Prostate gland (tissue), 2 donors: Measurements from ENCODE around the gene SAXO1. TPM values are rescaled to one million over a fixed set of nuclear protein-coding genes. Genes with fewer than 3 reads are reported as not detected.

ENCODE experiments used
- DNase-seq: peaks from one replicate; pipeline ENCODE4 v3.0.0-alpha.2; 2019; ENCODE audit warnings: low spot score
- H3K27ac ChIP-seq, 2 donors: fragments of 200-600 bp; sonication (generic); 2 replicates each; pipeline ENCODE4 v1.5.1; 2017 to 2019
- H3K27me3 ChIP-seq: fragments of 200-600 bp; sonication (generic); replicated peaks from 2 replicates; pipeline ENCODE4 v1.5.1; 2019; ENCODE audit not compliant: insufficient read depth
- H3K36me3 ChIP-seq, 2 donors: fragments of 200-600 bp; sonication (generic); 1 replicate in 1 of 2; 2 replicates in 1 of 2; pipeline versions ENCODE4 v1.5.1 to v1.8.1; 2017 to 2019
- H3K4me1 ChIP-seq: fragments of 200-600 bp; sonication (generic); replicated peaks from 2 replicates; pipeline ENCODE4 v1.5.1; 2019
- H3K4me3 ChIP-seq, 2 donors: fragments of 200-600 bp; sonication (generic); 2 replicates each; pipeline ENCODE4 v1.5.1; 2017 to 2019
- H3K9me3 ChIP-seq: fragments of 200-600 bp; sonication (generic); 2 replicates; pipeline ENCODE4 v1.5.1; 2017
- CTCF ChIP-seq, 4 experiments: fragments of 200-600 bp in 2 of 4; fragments of 450-650 bp in 2 of 4; sonication (generic) in 2 of 4; IDR thresholded peaks; 1 replicate in 3 of 4; 2 replicates in 1 of 4; pipeline ENCODE4 v1.5.1; 2016 to 2019; ENCODE audit warnings: antibody characterized with exemption in 4 of 4, mild to moderate bottlenecking in 2 of 4, moderate library complexity in 2 of 4
- POLR2A ChIP-seq: fragments of 450-650 bp; IDR thresholded peaks from one replicate; pipeline ENCODE4 v1.6.1; 2016; ENCODE audit warnings: antibody characterized with exemption, mild to moderate bottlenecking
- POLR2AphosphoS5 ChIP-seq: sonication (generic); formaldehyde crosslinking; IDR thresholded peaks from one replicate; pipeline ENCODE4 v1.6.1; 2017; ENCODE audit warnings: antibody characterized with exemption
- WGBS: methylation state at CpG from one replicate; pipeline ENCODE4 v1.1.5; 2018; 5-methylcytosine and 5-hydroxymethylcytosine counted together
- intact Hi-C: fragments of 100-400 bp; cut with DNase I; formaldehyde crosslinking; loops from one replicate; pipeline ENCODE4 v1.14.2; 2022
- total RNA-seq, 2 donors: library from RNA; depleted of rRNA; stranded (reverse); fragments of >200 nt; gene quantifications; one replicate each; pipeline ENCODE4 v1.1.0, GENCODE V29; 2016

SAXO1 gene
- total RNA-seq, 2 donors from 2014 or later: 0.36 to 6.1 TPM

GRCh38 chr9:18971404-18971803, 61.6 kb downstream of the SAXO1 start:
- no peak overlapping the region for H3K4me3 ChIP-seq
- DNase-seq: no peak
- TF ChIP-seq CTCF (IDR thresholded peaks at IDR 0.05) (no peak), POLR2A (no peak), POLR2AphosphoS5 (no peak)
- H3K4me1 ChIP-seq: no peaks in the 10 kb centered on the region
- H3K27ac ChIP-seq: no peak overlapping the region
- no peaks in the 10 kb centered on the region for H3K9me3 ChIP-seq
- intact Hi-C loops: no loop called here
- 65% methylated on average over 2 of the region's 2 CpGs for WGBS
- H3K27me3 ChIP-seq: no peaks in the 10 kb centered on the region
- no peaks in the 10 kb centered on the region for H3K36me3 ChIP-seq

- TF ChIP-seq POLR2AphosphoS5 (no peak), CTCF (IDR thresholded peaks at IDR 0.05) (no peak), POLR2A (no peak)
- H3K36me3 ChIP-seq: no peaks in the 10 kb centered on the region
- WGBS: 51% methylated on average over 2 of the region's 2 CpGs
- H3K9me3 ChIP-seq: no peaks in the 10 kb centered on the region
- H3K4me3 ChIP-seq: no peak overlapping the region
- no peaks in the 10 kb centered on the region for H3K4me1 ChIP-seq
- intact Hi-C loops: no loop called here
- DNase-seq: no peak
- H3K27ac ChIP-seq: no peak overlapping the region
- no peaks in the 10 kb centered on the region for H3K27me3 ChIP-seq
Observed at GRCh38 chr9:18970393-18970792, 62.6 kb downstream of the SAXO1 start.

GRCh38 chr9:18969128-18969527, 63.9 kb downstream of the SAXO1 start:
- TF ChIP-seq CTCF (IDR thresholded peaks at IDR 0.05): no peak
- TF ChIP-seq POLR2A: no peak
- TF ChIP-seq POLR2AphosphoS5: no peak
- intact Hi-C loops: no loop called here
- 27% methylated on average over 3 of the region's 3 CpGs for WGBS
- no peak overlapping the region for H3K4me3 ChIP-seq
- no peaks in the 10 kb centered on the region for H3K27me3 ChIP-seq
- no peak overlapping the region for H3K27ac ChIP-seq
- no peaks in the 10 kb centered on the region for H3K36me3 ChIP-seq
- H3K4me1 ChIP-seq: no peaks in the 10 kb centered on the region
- H3K9me3 ChIP-seq: no peaks in the 10 kb centered on the region
- peak; percentile 16 for DNase-seq

- TF ChIP-seq POLR2AphosphoS5 (no peak), CTCF (IDR thresholded peaks at IDR 0.05) (no peak), POLR2A (no peak)
Observed at GRCh38 chr9:18955626-18956025, 77.4 kb downstream of the SAXO1 start.

DNA sequence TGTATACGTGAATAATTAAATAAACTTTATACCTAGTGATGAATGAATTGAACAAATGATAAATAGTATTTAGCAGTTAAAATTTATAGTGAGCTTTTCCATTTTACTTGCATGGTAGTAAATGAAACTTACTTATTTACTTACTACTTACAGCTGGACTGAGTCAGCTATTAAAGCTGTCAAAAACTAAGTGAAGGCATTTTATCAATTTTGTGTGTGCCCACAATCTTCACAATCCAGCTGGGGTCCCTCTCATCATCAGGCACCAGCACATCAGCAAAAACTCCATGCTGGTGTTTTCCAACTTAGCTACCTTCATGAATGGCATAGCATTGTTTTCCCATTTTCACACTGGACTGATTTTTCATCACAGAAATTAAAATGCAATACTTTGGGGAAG, 81.1 kb downstream of the SAXO1 start:
- no peaks in the 10 kb centered on the region for H3K4me1 ChIP-seq
- H3K27ac ChIP-seq: no peak overlapping the region
- no peak for TF ChIP-seq POLR2A
- TF ChIP-seq POLR2AphosphoS5: no peak
- TF ChIP-seq CTCF (IDR thresholded peaks at IDR 0.05): no peak
- intact Hi-C loops: no loop called here
- no peak overlapping the region for H3K4me3 ChIP-seq
- DNase-seq: no peak
- no peaks in the 10 kb centered on the region for H3K9me3 ChIP-seq
- no peaks in the 10 kb centered on the region for H3K27me3 ChIP-seq
- no peaks in the 10 kb centered on the region for H3K36me3 ChIP-seq
- WGBS: 24% methylated on average over 1 of the region's 1 CpG

More at GRCh38 chr9:18955626-18956025, 77.4 kb downstream of the SAXO1 start:
- Histone ChIP-seq H3K27me3 (no peaks in the 10 kb centered on the region), H3K4me1 (no peaks in the 10 kb centered on the region), H3K36me3 (no peaks in the 10 kb centered on the region), H3K9me3 (no peaks in the 10 kb centered on the region), H3K27ac (no peak overlapping the region), H3K4me3 (no peak overlapping the region)
- DNase-seq: no peak
- intact Hi-C loops: no loop called here
- 84% methylated on average over 2 of the region's 2 CpGs for WGBS
